H1 (cell line): ENCODE measurements around the gene ZNF697. TPM values are rescaled to one million over a fixed set of nuclear protein-coding genes. Genes with fewer than 3 reads are reported as not detected.

ENCODE experiments used
- CTCF ChIA-PET: fragments of 300-600 bp; sonication (Branson Sonifier 250); formaldehyde crosslinking; loops from one replicate; lab custom pipeline; 2021; ENCODE audit not compliant: partially characterized antibody; lab: Charles Lee
- POLR2A ChIA-PET: fragments of 300-600 bp; sonication (Branson Sonifier 250); formaldehyde crosslinking; loops from one replicate; lab custom pipeline; 2021; ENCODE audit warnings: inconsistent platforms; ENCODE audit not compliant: partially characterized antibody; lab: Charles Lee
- DNase-seq, 2 experiments: peaks; one replicate each; pipeline versions ENCODE4 v3.0.0 to v3.0.0-alpha.2; 2010 to 2022; ENCODE audit warnings: low spot score in 2 of 2, low read depth in 1 of 2, mixed read lengths in 1 of 2
- FAIRE-seq: peaks from 2 replicates; lab custom pipeline; 2011; peaks lifted over from hg19 to GRCh38; lab: Jason Lieb, UNC
- H2AFZ ChIP-seq: 2 replicates; pipeline ENCODE4 v1.8.1; 2012; ENCODE audit warnings: low read length, inconsistent platforms
- H2AK5ac ChIP-seq: 2 replicates; pipeline ENCODE4 v1.6.1; 2013; ENCODE audit warnings: low read depth, low read length
- H2BK120ac ChIP-seq: replicated peaks from 2 replicates; pipeline ENCODE3; 2013; ENCODE audit warnings: low read depth, low read length, inconsistent platforms
- H2BK12ac ChIP-seq: 2 replicates; pipeline ENCODE4 v1.6.1; 2013; ENCODE audit warnings: low read depth, low read length
- H2BK15ac ChIP-seq: 2 replicates; pipeline ENCODE4 v1.6.1; 2013; ENCODE audit warnings: low read length
- H2BK20ac ChIP-seq: 2 replicates; pipeline ENCODE4 v1.6.1; 2013; ENCODE audit warnings: low read length
- H2BK5ac ChIP-seq: 2 replicates; pipeline ENCODE4 v1.6.1; 2013; ENCODE audit warnings: low read depth, low read length
- H3K14ac ChIP-seq: 2 replicates; pipeline ENCODE4 v1.6.1; 2013; ENCODE audit warnings: inconsistent platforms; ENCODE audit not compliant: insufficient read length
- H3K18ac ChIP-seq: 2 replicates; pipeline ENCODE4 v1.6.1; 2013; ENCODE audit warnings: low read length; ENCODE audit errors: extremely low read depth
- H3K23ac ChIP-seq: 2 replicates; pipeline ENCODE4 v1.6.1; 2013; ENCODE audit warnings: inconsistent platforms; ENCODE audit not compliant: insufficient read length
- H3K23me2 ChIP-seq: 2 replicates; pipeline ENCODE4 v1.6.1; 2013; ENCODE audit warnings: low read depth, low read length
- H3K27ac ChIP-seq: 2 replicates; pipeline ENCODE4 v1.6.1; 2011; ENCODE audit warnings: low read depth, low read length, inconsistent platforms
- H3K27me3 ChIP-seq, 4 experiments: replicated peaks in 1 of 4; 1 replicate in 1 of 4; 2 replicates in 3 of 4; pipeline versions ENCODE4 v1.6.1 to v1.8.1; 2011 to 2013; ENCODE audit warnings: low read length in 3 of 4, mild to moderate bottlenecking in 3 of 4, inconsistent platforms in 2 of 4, mixed read lengths in 2 of 4, moderate library complexity in 1 of 4; ENCODE audit not compliant: control insufficient read depth in 3 of 4, insufficient read depth in 3 of 4; ENCODE audit errors: extremely low read depth in 1 of 4
- H3K36me3 ChIP-seq, 4 experiments: 2 replicates each; pipeline versions ENCODE4 v1.6.1 to v1.8.1; 2011 to 2013; ENCODE audit warnings: mild to moderate bottlenecking in 4 of 4, low read length in 3 of 4, moderate library complexity in 2 of 4, control low read depth in 1 of 4, inconsistent platforms in 1 of 4; ENCODE audit not compliant: insufficient read depth in 4 of 4, control insufficient read depth in 2 of 4
- H3K4ac ChIP-seq: replicated peaks from 2 replicates; pipeline ENCODE3; 2013; ENCODE audit warnings: low read length, low read depth, mixed read lengths, inconsistent platforms; ENCODE audit not compliant: insufficient read length
- H3K4me1 ChIP-seq, 4 experiments: replicated peaks in 1 of 4; 1 replicate in 1 of 4; 2 replicates in 3 of 4; pipeline versions ENCODE4 v1.6.1 to v1.8.1; 2011 to 2013; ENCODE audit warnings: low read length in 3 of 4, inconsistent platforms in 2 of 4, mixed read lengths in 1 of 4; ENCODE audit not compliant: insufficient read depth in 4 of 4, control insufficient read depth in 3 of 4
- H3K4me2 ChIP-seq, 2 experiments: 2 replicates each; pipeline versions ENCODE4 v1.6.1 to v1.8.1; 2011 to 2013; ENCODE audit warnings: low read depth in 2 of 2, low read length in 2 of 2, control low read depth in 1 of 2, inconsistent platforms in 1 of 2, mild to moderate bottlenecking in 1 of 2; ENCODE audit not compliant: insufficient read depth in 1 of 2
- H3K4me3 ChIP-seq, 4 experiments: fragments of 200-600, 300-600 bp in 1 of 4; sonication (generic), shearing (Covaris generic), sonication (Bioruptor Twin) in 1 of 4; 2 replicates each; pipeline versions ENCODE4 v1.5.1 to v1.8.1; 2011 to 2016; ENCODE audit warnings: low read length in 4 of 4, low read depth in 3 of 4, control low read depth in 2 of 4, inconsistent platforms in 2 of 4, mild to moderate bottlenecking in 2 of 4, mixed read lengths in 1 of 4, moderate library complexity in 1 of 4; ENCODE audit not compliant: insufficient read depth in 2 of 4; ENCODE audit errors: extremely low read depth in 1 of 4
- H3K56ac ChIP-seq: replicated peaks from 2 replicates; pipeline ENCODE3; 2013; ENCODE audit warnings: low read depth, mild to moderate bottlenecking, mixed read lengths, low read length, inconsistent platforms; ENCODE audit not compliant: insufficient read length
- H3K79me1 ChIP-seq: 2 replicates; pipeline ENCODE4 v1.6.1; 2013; ENCODE audit warnings: low read depth, low read length, control low read depth
- H3K79me2 ChIP-seq, 2 experiments: 2 replicates each; pipeline versions ENCODE4 v1.6.1 to v1.8.1; 2012 to 2013; ENCODE audit warnings: low read length in 2 of 2, mild to moderate bottlenecking in 2 of 2, inconsistent platforms in 1 of 2; ENCODE audit not compliant: insufficient read depth in 2 of 2, control insufficient read depth in 1 of 2
- H3K9ac ChIP-seq, 4 experiments: replicated peaks in 1 of 4; 1 replicate in 1 of 4; 2 replicates in 3 of 4; pipeline versions ENCODE4 v1.6.1 to v1.8.1; 2011 to 2013; ENCODE audit warnings: low read depth in 3 of 4, low read length in 3 of 4, control low read depth in 2 of 4, mild to moderate bottlenecking in 2 of 4, moderate library complexity in 2 of 4, inconsistent platforms in 1 of 4; ENCODE audit errors: extremely low read depth in 1 of 4
- H3K9me3 ChIP-seq, 2 experiments: 2 replicates each; pipeline versions ENCODE4 v1.6.1 to v1.8.1; 2012 to 2013; ENCODE audit warnings: mild to moderate bottlenecking in 2 of 2, moderate library complexity in 2 of 2, control low read depth in 1 of 2, inconsistent platforms in 1 of 2, low read depth in 1 of 2, low read length in 1 of 2, mixed read lengths in 1 of 2; ENCODE audit not compliant: insufficient read depth in 2 of 2
- H4K20me1 ChIP-seq, 2 experiments: replicated peaks in 1 of 2; 2 replicates each; pipeline versions ENCODE3 to v1.8.1; 2011 to 2013; ENCODE audit warnings: inconsistent platforms in 2 of 2, low read length in 2 of 2, mild to moderate bottlenecking in 1 of 2; ENCODE audit not compliant: insufficient read depth in 2 of 2, control insufficient read depth in 1 of 2
- H4K5ac ChIP-seq: 2 replicates; pipeline ENCODE4 v1.6.1; 2013; ENCODE audit warnings: low read length, low read depth, mixed read lengths, inconsistent platforms; ENCODE audit not compliant: insufficient read length
- H4K8ac ChIP-seq: 2 replicates; pipeline ENCODE4 v1.8.0; 2013; ENCODE audit warnings: mild to moderate bottlenecking, moderate library complexity, low read length, inconsistent platforms; ENCODE audit not compliant: insufficient read depth; ENCODE audit errors: extremely low read depth
- H4K91ac ChIP-seq: replicated peaks from 2 replicates; pipeline ENCODE3; 2013; ENCODE audit warnings: low read length, mixed read lengths, inconsistent platforms; ENCODE audit not compliant: insufficient read length
- ATF3 ChIP-seq: IDR thresholded peaks from 2 replicates; pipeline ENCODE4 v1.6.1; 2011; ENCODE audit warnings: low read depth, mild to moderate bottlenecking, low read length; ENCODE audit not compliant: insufficient read depth
- BCL11A ChIP-seq, 2 experiments: IDR thresholded peaks; one replicate each; pipeline ENCODE4 v1.6.1; 2011; ENCODE audit warnings: low read depth in 2 of 2, low read length in 2 of 2, mild to moderate bottlenecking in 2 of 2
- BRCA1 ChIP-seq: IDR thresholded peaks from 2 replicates; pipeline ENCODE4 v1.6.1; 2012; ENCODE audit warnings: low read depth, low read length, improper control_type of control experiment
- CTBP2 ChIP-seq: IDR thresholded peaks from 2 replicates; pipeline ENCODE4 v1.7.0; 2011; ENCODE audit warnings: borderline replicate concordance, mild to moderate bottlenecking, moderate library complexity, mixed read lengths, low read length; ENCODE audit not compliant: insufficient read depth, insufficient read length
- EP300 ChIP-seq, 2 experiments: IDR thresholded peaks; 1 replicate in 1 of 2; 2 replicates in 1 of 2; pipeline ENCODE4 v1.6.1; 2011 to 2012; ENCODE audit warnings: low read depth in 2 of 2, low read length in 2 of 2, mild to moderate bottlenecking in 2 of 2, borderline replicate concordance in 1 of 2, inconsistent platforms in 1 of 2, moderate library complexity in 1 of 2
- FOSL1 ChIP-seq: IDR thresholded peaks from 2 replicates; pipeline ENCODE4 v1.6.1; 2011; ENCODE audit warnings: mild to moderate bottlenecking, low read depth, low read length, moderate library complexity; ENCODE audit not compliant: insufficient read depth
- JUN ChIP-seq: IDR thresholded peaks from 2 replicates; pipeline ENCODE4 v1.6.1; 2011; ENCODE audit warnings: low read depth, mild to moderate bottlenecking, improper control_type of control experiment, low read length
- MAX ChIP-seq: IDR thresholded peaks from 2 replicates; pipeline ENCODE4 v1.6.1; 2012; ENCODE audit warnings: inconsistent platforms
- RAD21 ChIP-seq, 2 experiments: IDR thresholded peaks in 1 of 2; conservative IDR thresholded peaks in 1 of 2; 2 replicates each; pipeline ENCODE4 v1.6.1; 2011; ENCODE audit warnings: low read depth in 2 of 2, low read length in 2 of 2, improper control_type of control experiment in 1 of 2, inconsistent platforms in 1 of 2, mild to moderate bottlenecking in 1 of 2, moderate library complexity in 1 of 2
- SAP30 ChIP-seq: fragments of 300-600 bp; sonication (generic); IDR thresholded peaks from 2 replicates; pipeline ENCODE4 v1.7.1; 2012; ENCODE audit warnings: low read length, moderate library complexity, mild to moderate bottlenecking, inconsistent platforms; ENCODE audit not compliant: insufficient read depth, insufficient replicate concordance
- SIRT6 ChIP-seq: IDR thresholded peaks from one replicate; pipeline ENCODE4 v1.7.1; 2012; ENCODE audit warnings: low read length, inconsistent platforms
- SP2 ChIP-seq: IDR thresholded peaks from 2 replicates; pipeline ENCODE4 v1.6.1; 2012; ENCODE audit warnings: mild to moderate bottlenecking, low read length, inconsistent platforms
- SUZ12 ChIP-seq: fragments of 200-600 bp; sonication (generic); IDR thresholded peaks from 2 replicates; pipeline ENCODE4 v1.6.1; 2012; ENCODE audit warnings: mild to moderate bottlenecking, inconsistent platforms, low read length, moderate library complexity, mixed read lengths
- WGBS, 2 experiments: shearing (Covaris generic) in 1 of 2; methylation state at CpG; one replicate each; pipeline versions ENCODE4 v1.1.6 to v1.1.7; 2013 to 2015; ENCODE audit warnings: low lambda C conversion rate in 2 of 2, mixed read lengths in 2 of 2, inconsistent platforms in 1 of 2, low coverage in 1 of 2, missing lambda C conversion rate in 1 of 2; ENCODE audit not compliant: insufficient replicate concordance in 2 of 2, insufficient coverage in 1 of 2, insufficient read length in 1 of 2; ENCODE audit errors: extremely low coverage in 1 of 2, missing lambda C conversion rate in 1 of 2; 5-methylcytosine and 5-hydroxymethylcytosine counted together
- polyA plus RNA-seq, 7 experiments: library from polyadenylated mRNA; depleted of rRNA in 3 of 7; stranded (reverse) in 5 of 7; unstranded in 2 of 7; fragments of >200 nt in 5 of 7; fragments of 200-250 nt in 2 of 7; gene quantifications; 1 replicate in 5 of 7; 2 replicates in 1 of 7; 4 replicates in 1 of 7; pipeline versions ENCODE4 v1.2.1 to v1.2.3, GENCODE V29; 2011 to 2013; ENCODE audit warnings: missing spikeins in 2 of 7, mixed read lengths in 2 of 7
- total RNA-seq: library from RNA; stranded (reverse); fragmentation: NEBNext Ultra II Directional; extraction: Animal tissue kit (Norgen Biotek cat#: 25700); gene quantifications from 2 replicates; pipeline ENCODE4 v1.2.1, GENCODE V29; 2021

The ZNF697 gene
- total and polyA plus RNA-seq, 2 of the 8 experiments (the other 6 are each of a cell fraction or from before 2014, with no cell fraction given), result 5.6 to 18.3 TPM

- TF ChIP-seq FOSL1 (no peak), CTBP2 (no peak), ATF3 (no peak), MAX (no peak), BRCA1 (no peak), RAD21 (IDR thresholded peaks at IDR 0.05 in 1 of 2, conservative IDR thresholded peaks at IDR 0.05 in 1 of 2; ENCODE audit: low read depth in 2 of 2, low read length in 2 of 2) (no peak), EP300 (IDR thresholded peaks at IDR 0.05; ENCODE audit: borderline replicate concordance in 1 of 2, low read depth in 2 of 2, low read length in 2 of 2) (no peak), SIRT6 (no peak), SUZ12 (no peak), SAP30 (no peak), BCL11A (IDR thresholded peaks at IDR 0.05; ENCODE audit: low read depth in 2 of 2, low read length in 2 of 2) (no peak), JUN (no peak), SP2 (no peak)
- FAIRE-seq, result no peak
- Histone ChIP-seq H2BK120ac (no peak overlapping the region), H2AFZ (no peak overlapping the region), H3K79me2 (no peaks in the 10 kb centered on the region), H2BK5ac (no peak overlapping the region), H4K8ac (no peak overlapping the region), H4K91ac (no peak overlapping the region), H4K5ac (no peak overlapping the region), H2BK15ac (no peak overlapping the region), H3K23me2 (no peaks in the 10 kb centered on the region), H2AK5ac (no peak overlapping the region), H3K9ac (no peak overlapping the region), H3K79me1 (no peaks in the 10 kb centered on the region), H4K20me1 (no peaks in the 10 kb centered on the region), H3K27me3 (no peaks in the 10 kb centered on the region), H3K9me3 (no peaks in the 10 kb centered on the region), H3K23ac (no peak overlapping the region), H3K4me1 (no peaks in the 10 kb centered on the region), H3K36me3 (no peaks in the 10 kb centered on the region), H3K18ac (no peak overlapping the region), H3K4ac (no peak overlapping the region), H3K14ac (no peak overlapping the region), H2BK12ac (0 out of 2 replicates have a peak overlapping the region, but pooled peaks have one; percentile 60), H3K56ac (no peak overlapping the region), H3K27ac (no peak overlapping the region), H3K4me3 (no peak overlapping the region), H3K4me2 (no peak overlapping the region), H2BK20ac (no peak overlapping the region)
- ChIA-PET POLR2A (no interaction called here), CTCF (interaction anchor here (0.8 to 1.4 kb wide), 3 partner anchors 20 to 142 kb away, joined by 3 to 4 read pairs (median 3); no protein-coding TSS in a partner anchor)
- WGBS, 2 experiments, result 93% methylated on average over 3 of the region's 3 CpGs; no CpG with 5 or more reads in 1 of the 2 experiments
- DNase-seq, result no peak
These were observed 42.4 kb downstream of the ZNF697 start for GRCh38 chr1:119605686-119606085.
